Cardiac muscle cell (in vitro differentiated cells and primary cell): ENCODE results near the gene ZFP62. TPM values are rescaled to one million over a fixed set of nuclear protein-coding genes. Genes with fewer than 3 reads are reported as not detected.
"Not testable (repeated sequence)": the region's sequence is repeated elsewhere in the genome, so short reads cannot be mapped to it uniquely, and the experiment has no call there.

Experiments used
- DNase-seq, 2 donors: peaks; one replicate each; pipeline versions ENCODE4 v3.0.0 to v3.0.0-alpha.2; 2010 to 2017; ENCODE audit warnings: low read depth in 1 of 2, low spot score in 1 of 2
- H3K27ac ChIP-seq: fragments of 200-600 bp; sonication (generic); 2 replicates; pipeline ENCODE4 v1.5.1; 2016
- H3K27me3 ChIP-seq: fragments of 200-600 bp; sonication (generic); 2 replicates; pipeline ENCODE4 v1.6.0; 2016; ENCODE audit warnings: control low read depth
- H3K36me3 ChIP-seq: fragments of 200-600 bp; sonication (generic); 2 replicates; pipeline ENCODE4 v1.5.1; 2016; ENCODE audit warnings: control low read depth
- H3K4me1 ChIP-seq: fragments of 200-600 bp; sonication (generic); 2 replicates; pipeline ENCODE4 v1.8.1; 2017; ENCODE audit warnings: low read depth, mild to moderate bottlenecking, mixed run types
- H3K4me3 ChIP-seq: fragments of 200-600 bp; sonication (generic); 2 replicates; pipeline ENCODE4 v1.5.1; 2016; ENCODE audit warnings: mild to moderate bottlenecking
- H3K9me3 ChIP-seq: fragments of 200-600 bp; sonication (generic); 2 replicates; pipeline ENCODE4 v1.5.1; 2017; ENCODE audit warnings: low read depth, mild to moderate bottlenecking, control low read depth
- polyA plus RNA-seq: library from polyadenylated mRNA; unstranded; fragments of >200 nt; fragmentation: Nextera tagmentation; extraction: Ambion mirVana; gene quantifications from 2 replicates; pipeline ENCODE4 v1.2.1, GENCODE V29; 2016
- total RNA-seq: library from RNA; depleted of rRNA; stranded (reverse); fragments of >200 nt; gene quantifications from 2 replicates; pipeline ENCODE4 v1.2.3, GENCODE V29; 2016
- TF ChIP-seq, protein P1 (sequence below): IDR thresholded peaks from 2 replicates; pipeline ENCODE4 v1.5.1; 2012; ENCODE audit warnings: low read depth, mild to moderate bottlenecking, low read length

Gene ZFP62
- total and polyA plus RNA-seq, 2 experiments from 2014 or later, result 15.9 to 30.0 TPM

DNA sequence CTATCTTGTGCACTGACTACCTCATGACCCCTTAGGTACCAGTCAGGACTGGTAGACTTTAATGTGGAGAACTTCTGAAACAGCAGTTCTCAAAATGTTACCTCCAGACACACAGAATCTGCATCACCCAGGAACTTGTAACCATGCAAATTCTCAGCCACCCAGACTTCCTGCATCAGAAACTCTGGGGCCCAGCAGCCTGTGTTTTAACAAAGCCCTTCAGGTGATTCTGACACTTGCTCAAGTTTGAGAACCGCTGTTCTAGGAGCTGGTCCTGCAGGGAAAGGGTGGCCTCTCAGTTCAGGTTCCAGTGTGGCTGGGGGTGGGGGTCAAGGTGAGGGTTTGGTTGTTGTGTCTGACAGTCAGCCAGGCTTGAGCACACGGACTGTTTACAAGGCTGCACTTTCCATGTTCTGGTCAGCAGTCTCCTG is 28.4 kb downstream of the ZFP62 start:
- no peak overlapping the region for H3K27ac ChIP-seq
- H3K4me3 ChIP-seq, result no peak overlapping the region
- no peaks in the 10 kb centered on the region for H3K27me3 ChIP-seq
- no peaks in the 10 kb centered on the region for H3K36me3 ChIP-seq
- peaks cover 5% of the 10 kb centered on the region for H3K4me1 ChIP-seq
- no peaks in the 10 kb centered on the region for H3K9me3 ChIP-seq
- no peak for DNase-seq
- TF ChIP-seq, protein P1, sequence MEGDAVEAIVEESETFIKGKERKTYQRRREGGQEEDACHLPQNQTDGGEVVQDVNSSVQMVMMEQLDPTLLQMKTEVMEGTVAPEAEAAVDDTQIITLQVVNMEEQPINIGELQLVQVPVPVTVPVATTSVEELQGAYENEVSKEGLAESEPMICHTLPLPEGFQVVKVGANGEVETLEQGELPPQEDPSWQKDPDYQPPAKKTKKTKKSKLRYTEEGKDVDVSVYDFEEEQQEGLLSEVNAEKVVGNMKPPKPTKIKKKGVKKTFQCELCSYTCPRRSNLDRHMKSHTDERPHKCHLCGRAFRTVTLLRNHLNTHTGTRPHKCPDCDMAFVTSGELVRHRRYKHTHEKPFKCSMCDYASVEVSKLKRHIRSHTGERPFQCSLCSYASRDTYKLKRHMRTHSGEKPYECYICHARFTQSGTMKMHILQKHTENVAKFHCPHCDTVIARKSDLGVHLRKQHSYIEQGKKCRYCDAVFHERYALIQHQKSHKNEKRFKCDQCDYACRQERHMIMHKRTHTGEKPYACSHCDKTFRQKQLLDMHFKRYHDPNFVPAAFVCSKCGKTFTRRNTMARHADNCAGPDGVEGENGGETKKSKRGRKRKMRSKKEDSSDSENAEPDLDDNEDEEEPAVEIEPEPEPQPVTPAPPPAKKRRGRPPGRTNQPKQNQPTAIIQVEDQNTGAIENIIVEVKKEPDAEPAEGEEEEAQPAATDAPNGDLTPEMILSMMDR, result no peak

DNA sequence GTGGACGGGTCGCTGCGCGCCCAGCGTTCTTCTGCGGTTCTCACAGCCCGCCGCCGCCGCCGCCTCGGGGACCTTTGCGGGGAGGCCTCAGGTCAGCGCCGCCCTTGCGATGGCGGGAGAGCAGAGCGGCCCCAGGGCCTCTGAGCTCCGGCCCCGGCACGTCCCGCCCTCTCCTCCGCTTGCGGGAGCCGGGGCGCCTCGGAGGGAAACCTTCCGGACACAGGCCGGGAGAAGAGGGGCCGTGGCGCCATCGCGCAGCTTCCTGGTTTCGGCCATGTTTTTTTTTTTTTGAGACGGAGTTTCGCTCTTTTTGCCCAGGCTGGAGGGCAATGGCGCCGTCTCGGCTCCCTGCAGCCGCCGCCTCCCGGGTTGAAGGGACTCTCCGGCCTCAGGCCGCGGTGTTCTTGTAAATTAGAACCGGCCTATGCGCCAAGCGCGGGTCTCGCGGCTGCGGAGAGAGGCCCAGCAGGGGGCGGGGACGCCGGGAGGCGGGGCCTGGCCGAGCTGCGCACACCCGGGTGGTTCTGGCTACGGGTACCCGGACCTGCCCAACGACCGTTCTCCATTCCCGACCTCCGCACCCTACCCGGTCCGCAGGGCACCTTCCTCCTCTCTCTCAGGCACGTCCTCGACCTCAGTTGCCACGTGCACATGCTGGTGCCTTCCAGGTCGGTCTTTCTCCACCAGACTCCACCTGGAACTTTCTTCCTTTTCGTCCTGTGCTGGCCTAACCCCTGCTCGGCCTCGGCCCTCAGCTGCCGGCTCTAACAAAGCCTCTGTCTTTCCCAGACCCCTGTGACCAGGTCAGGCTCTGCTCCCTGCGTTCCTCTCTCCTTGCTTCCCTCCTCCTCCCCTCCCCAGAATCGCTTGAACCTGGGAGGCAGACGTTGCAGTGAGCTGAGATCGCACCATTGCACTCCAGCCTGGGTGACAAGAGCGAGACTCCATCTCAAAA is 29.7 kb downstream of the ZFP62 start:
- TF ChIP-seq, protein P1, result peak; percentile 12
- peak overlapping the region; percentile 88 for H3K27ac ChIP-seq
- DNase-seq, result peak; percentile 70 to 78
- peak overlapping the region; percentile 61 for H3K4me3 ChIP-seq
- H3K9me3 ChIP-seq, result no peaks in the 10 kb centered on the region
- no peaks in the 10 kb centered on the region for H3K27me3 ChIP-seq
- no peaks in the 10 kb centered on the region for H3K36me3 ChIP-seq
- peaks cover 5% of the 10 kb centered on the region for H3K4me1 ChIP-seq

DNA sequence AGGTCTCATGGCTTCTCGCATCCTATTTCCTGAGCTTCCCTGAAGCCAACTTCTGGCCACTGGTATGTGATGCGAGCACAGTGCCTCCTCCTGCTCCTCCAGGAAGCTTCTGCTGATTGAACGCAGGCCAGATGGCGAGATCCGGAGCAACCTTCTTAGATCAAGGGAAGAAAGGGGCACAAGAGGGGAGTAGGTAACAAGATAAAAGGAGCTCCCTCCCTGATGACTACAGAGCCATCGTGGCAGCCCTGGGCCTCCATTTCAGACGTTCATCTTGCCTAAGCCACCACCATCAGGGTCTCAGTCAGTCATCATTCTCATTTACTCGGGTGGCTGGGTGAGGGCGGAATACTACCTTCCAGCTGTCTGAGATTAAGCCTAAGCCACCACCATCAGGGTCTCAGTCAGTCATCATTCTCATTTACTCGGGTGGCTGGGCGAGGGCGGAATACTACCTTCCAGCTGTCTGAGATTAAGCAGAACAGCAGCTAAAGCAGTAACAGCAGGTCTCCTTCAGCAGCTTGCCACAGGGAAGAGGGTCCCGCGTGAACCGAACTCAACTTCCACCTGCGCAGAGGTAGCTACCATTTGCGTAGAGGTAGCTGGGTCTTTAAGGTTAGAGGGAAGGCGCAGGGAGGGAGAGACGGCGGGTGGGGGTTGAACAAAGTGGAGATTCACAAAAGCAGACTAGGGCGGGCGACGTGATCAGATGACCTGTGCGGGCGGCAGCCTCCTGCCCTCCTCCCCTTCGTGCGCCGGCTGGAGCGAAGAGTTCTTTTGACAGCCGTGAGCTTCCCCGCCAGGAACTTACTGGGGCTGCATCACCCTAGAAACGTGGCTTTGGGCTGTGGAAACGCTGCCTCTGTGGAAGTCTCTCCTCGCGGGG is 30.6 kb downstream of the ZFP62 start:
- H3K27me3 ChIP-seq, result no peaks in the 10 kb centered on the region
- no peaks in the 10 kb centered on the region for H3K36me3 ChIP-seq
- DNase-seq, result no peak
- peak overlapping the region; percentile 61 for H3K4me3 ChIP-seq
- H3K4me1 ChIP-seq, result peaks cover 5% of the 10 kb centered on the region
- peak overlapping the region; percentile 88 for H3K27ac ChIP-seq
- TF ChIP-seq, protein P1, result no peak
- no peaks in the 10 kb centered on the region for H3K9me3 ChIP-seq

DNA sequence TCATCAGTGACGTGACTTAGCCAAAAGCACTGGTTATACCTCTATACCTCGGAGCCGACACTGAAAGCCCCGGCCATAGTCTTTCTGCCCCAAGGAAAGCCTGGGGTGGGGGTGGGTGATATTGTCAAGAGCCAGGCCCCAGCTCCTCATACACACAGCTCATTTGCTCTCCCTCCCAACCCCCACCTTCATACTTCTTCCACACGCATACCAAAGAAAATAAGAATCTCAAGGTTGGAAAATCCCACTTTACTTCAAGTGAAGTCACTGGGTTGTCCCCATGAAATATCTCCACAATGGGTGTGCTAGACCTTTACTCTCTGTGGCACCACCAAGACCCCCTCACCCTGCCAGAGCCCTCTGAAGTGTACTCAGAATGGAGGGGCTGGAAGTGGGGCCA is 31.4 kb downstream of the ZFP62 start:
- H3K4me1 ChIP-seq, result peaks cover 5% of the 10 kb centered on the region
- no peak overlapping the region for H3K27ac ChIP-seq
- H3K4me3 ChIP-seq, result no peak overlapping the region
- no peaks in the 10 kb centered on the region for H3K9me3 ChIP-seq
- no peaks in the 10 kb centered on the region for H3K36me3 ChIP-seq
- TF ChIP-seq, protein P1, result no peak
- no peaks in the 10 kb centered on the region for H3K27me3 ChIP-seq
- no peak for DNase-seq

DNA sequence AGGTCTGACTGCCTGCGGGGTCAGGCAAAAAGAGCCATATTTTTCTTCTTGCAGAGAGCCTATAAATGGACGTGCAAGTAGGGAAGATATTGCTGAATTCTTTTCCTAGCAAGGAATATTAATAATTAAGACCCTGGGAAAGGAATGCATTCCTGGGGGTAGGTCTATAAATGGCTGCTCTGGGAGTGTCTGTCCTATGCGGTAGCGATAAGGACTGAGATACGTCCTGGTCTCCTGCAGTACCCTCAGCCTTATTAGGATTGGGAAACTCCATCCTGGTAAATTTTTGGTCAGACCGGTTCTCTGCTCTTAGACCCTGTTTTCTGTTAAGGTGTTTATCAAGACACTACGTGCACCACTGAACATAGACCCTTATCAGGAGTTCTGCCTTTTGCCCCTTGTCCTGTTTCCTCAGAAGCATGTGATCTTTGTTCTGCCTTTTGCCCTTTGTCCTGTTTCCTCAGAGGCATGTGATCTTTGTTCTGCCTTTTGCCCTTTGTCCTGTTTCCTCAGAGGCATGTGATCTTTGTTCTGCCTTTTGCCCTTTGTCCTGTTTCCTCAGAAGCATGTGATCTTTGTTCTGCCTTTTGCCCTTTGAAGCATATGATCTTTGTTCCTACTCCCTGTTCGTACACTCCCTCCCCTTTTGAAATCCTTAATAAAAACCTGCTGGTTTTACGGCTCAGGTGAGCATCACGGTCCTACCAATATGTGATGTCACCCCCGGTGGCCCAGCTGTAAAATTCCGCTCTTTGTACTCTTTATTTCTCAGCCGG is 32.1 kb downstream of the ZFP62 start:
- not testable (repeated sequence) for H3K27ac ChIP-seq

DNA sequence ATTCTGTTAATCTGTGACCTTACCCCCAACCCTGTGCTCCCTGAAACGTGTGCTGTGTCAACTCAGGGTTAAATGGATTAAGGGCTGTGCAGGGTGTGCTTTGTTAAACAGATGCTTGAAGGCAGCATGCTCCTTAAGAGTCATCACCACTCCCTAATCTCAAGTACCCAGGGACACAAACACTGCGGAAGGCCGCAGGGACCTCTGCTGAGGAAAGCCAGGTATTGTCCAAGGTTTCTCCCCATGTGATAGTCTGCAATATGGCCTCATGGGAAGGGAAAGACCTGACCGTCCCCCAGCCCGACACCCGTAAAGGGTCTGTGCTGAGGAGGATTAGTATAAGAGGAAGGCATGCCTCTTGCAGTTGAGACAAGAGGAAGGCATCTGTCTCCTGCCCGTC is 33.7 kb downstream of the ZFP62 start:
- not testable (repeated sequence) for DNase-seq, H3K27me3 ChIP-seq, H3K27ac ChIP-seq, H3K9me3 ChIP-seq, H3K4me3 ChIP-seq, H3K36me3 ChIP-seq, H3K4me1 ChIP-seq

More for the DNA sequence above, 32.1 kb downstream of the ZFP62 start:
- not testable (repeated sequence) for H3K4me3 ChIP-seq, H3K9me3 ChIP-seq, H3K36me3 ChIP-seq, DNase-seq, H3K4me1 ChIP-seq, H3K27me3 ChIP-seq
